Measurements from ENCODE around the gene DDX23.
"Not testable (repeated sequence)": the region's sequence is repeated elsewhere in the genome, so short reads cannot be mapped to it uniquely, and the experiment has no call there.

DDX23 gene

DNA sequence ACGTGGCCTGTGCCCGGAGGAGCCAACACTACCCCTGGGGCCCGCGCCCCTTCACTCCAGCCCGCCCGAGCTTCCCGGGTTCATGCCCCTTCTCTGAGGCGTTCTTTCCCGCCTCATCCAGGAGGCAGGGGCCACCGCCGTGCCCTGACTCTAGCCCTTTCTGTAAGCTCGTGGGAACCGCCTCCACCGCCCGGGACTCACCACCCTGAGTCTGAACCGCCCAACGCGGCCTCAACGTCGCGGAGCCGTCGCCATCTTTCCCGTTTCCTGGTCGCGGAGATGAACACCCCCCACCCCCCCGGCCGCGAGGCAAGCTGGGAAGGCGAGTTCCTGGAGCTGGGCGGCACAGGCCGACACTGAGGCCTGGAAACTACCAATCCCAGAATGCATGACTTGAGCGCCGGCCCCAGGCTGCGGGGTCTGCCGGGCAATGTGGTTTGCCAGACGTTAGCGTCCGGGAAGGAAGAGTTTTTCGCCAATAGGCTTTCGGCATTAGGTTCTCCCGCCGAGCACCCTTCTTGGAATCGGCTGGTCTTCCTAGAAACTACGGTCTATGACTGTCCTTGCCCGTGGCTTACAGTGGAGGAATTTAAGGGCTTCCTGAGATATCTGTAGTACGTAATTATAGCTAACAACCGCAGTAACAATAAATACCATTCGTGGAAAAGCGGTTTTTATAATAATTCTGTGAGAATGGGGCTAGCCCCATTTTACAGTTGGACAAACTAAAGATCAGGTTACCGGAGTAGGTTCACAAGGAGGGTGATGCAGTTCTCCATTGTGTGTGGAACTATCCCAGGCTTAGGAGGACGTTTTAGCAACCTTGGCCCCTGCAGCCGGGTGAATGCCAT, at the start of gene DDX23:
DDX23 (minus strand) TSS at position 281 of the 851 bp plus-strand sequence. CDS start 6,381 bp downstream, outside the sequence.
- peak; percentile 93 for DNase-seq

DNA sequence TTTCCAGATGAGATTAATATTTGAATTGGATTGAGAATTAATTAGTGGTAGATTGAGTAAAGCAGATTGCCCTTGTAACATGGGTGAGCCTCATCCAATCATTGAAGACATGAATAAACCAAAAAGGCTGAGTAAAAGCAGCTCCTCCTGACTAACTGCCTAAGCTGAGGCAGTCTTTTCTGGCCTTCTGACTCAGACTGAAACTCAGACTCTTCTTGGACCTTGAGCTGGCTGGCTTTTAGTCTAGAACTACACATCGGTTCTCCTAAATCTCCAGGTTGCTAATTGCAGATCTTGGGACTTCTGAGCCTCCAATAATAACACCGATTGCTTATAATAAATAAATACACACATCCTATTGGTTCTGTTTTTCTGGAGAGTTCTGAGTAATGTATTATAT, 49.3 kb upstream of the DDX23 start:
- DNase-seq = no peak

GRCh38 chr12:48899651-48900050, 47.7 kb upstream of the DDX23 start:
- DNase-seq = no peak

DNA sequence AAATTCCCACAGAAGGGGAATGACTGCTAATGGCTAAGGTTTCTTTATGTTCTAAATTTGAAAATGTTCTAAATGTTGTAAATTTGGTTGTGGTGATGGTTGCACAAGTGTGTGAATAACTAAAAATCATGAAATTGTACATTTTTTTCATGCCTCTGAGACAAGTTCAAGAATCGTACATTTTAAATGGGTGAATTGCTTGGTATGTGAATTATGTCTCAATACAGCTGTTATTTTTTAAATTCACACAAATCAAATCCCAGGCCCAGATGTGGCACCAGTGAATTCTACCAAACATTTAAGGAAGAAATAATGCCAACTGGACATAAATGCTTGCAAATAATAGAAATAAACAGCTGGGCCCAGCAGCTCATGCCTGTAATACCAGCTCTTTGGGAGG, 42.3 kb upstream of the DDX23 start:
- DNase-seq = no peak

DNA sequence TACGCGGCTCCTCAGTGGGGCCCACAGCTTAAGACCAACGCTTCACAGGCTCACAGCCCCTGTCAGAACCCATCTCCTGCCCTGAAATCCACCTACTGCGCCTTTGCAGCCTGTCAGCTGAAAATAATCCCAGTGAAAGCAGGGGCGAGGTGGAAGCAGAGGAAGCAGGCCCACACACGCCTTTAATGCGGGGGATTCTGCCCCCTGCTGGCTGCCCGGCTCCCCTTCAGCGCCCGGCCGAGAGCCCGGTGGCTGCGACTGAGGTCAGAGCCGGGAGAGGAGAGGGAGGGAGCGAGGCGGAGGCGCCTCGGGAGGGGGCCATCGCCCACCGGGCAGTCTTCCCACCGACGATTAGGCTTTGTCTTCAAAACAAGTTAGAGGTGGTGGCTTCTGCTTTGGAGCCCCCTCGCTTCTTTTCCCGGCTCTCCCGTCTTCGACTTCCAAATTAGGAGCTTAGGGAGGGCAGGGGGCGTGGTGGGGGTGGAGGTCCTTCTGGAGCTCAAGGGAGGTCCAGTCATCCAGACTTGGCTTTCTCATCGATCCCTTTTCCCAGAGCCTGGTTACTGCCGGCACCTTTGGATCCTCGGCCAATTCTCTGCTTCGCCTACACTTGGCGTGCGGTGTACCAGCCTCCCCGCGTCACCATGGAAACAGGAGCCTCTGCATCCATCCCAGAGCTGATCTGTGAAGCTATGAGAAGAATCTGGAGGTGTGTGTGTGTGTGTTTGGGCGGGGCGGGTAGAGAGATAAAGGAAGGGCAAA, 38.9 kb upstream of the DDX23 start:
- peak; percentile 48 for DNase-seq

- DNase-seq = no peak
Measured at GRCh38 chr12:48889679-48890078, 37.7 kb upstream of the DDX23 start.

DNA sequence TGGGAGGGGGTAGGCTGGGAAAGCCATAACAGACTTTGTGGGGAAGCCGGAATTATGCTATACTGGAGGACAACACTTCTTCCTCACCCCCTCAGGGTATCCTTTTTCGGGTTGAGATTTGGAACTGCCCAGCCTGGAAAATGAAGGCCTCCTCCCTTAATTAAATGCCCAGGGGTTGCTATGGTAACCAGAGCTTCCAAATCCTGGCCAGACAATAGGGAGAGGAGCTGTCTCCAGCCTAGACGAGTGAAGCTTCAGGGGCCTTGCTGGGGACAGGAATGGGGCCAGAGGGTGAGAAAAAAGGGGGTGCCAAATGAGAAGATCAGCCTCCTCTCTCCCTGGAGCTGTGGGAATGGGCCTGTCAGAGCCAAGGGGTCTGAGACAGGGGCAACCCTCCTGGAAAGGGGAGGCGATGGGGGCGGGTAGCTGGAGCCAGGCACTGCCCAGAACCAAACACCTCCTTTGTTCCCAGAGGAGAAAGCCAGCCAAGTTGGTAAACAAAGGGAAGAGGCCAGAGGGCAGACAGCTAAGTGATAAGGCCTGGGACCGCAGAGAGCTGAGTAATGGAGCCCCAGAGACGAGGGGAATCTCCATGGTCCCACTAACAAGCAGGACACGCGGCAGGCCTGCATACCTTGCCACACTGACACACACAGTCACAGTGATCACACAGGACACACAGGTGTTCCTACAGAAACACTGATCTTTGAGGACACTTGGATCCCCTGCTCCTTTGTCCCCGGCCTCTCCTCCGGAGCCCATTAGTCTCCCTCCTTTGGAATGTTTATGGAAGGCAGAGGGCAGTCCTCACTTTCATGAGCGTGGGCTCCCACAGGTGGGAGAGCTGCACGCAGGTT, 31.6 kb upstream of the DDX23 start:
- no peak for DNase-seq

DNA sequence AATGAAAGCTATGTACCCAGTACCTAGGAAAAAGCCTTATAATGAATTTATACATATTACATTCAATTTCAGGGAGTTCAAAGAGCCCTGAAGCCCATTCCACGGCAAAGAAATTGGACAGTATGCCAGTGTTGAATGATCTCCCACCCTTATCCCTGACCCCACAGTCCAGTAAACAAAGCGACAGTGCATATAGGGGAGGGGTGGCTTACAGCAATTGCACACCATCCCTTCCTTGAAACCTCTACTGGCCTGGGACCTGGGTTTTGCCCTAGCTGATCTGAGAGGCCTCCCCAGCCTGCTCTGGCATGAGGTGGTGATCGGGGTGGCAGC, 31.0 kb upstream of the DDX23 start:
- no peak for DNase-seq

DNA sequence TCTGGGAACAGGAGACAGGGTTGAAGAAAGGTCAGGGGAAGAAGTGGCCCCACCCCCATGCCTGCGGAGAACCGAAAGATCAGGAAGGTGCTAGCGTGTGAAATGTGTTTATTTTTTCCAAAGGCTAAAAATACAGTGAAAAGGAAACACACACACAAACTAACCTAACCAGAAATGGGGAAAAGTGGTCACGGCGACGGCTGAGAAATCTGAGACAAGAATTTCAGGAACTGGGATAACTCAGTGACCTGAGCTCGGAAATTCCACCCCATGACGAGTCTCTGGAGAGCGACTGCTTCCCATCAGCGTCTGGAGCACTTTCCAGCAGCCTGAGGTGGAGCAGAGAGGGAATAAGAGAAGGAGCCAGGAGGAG, 30.3 kb upstream of the DDX23 start:
- no peak for DNase-seq

GRCh38 chr12:48881686-48882314, 29.8 kb upstream of the DDX23 start:
- no peak for DNase-seq

DNA sequence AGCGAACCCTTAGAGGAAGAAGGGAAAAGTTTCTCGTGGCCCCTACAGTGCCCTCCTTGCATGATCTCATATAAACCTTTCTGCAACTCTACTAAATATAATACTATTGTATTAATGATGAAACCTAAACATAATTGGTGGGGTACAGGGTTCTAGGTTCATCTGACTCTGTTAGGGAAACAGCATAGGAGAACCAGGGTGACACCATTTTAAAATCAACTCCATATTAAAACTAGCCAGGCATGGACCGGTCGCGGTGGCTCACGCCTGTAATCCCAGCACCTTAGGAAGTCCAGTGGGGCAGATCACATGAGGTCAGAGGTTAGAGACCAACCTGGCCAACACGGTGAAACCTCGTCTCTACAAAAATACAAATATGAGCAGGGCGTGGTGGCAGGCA, 28.7 kb upstream of the DDX23 start:
- no peak for DNase-seq

DNA sequence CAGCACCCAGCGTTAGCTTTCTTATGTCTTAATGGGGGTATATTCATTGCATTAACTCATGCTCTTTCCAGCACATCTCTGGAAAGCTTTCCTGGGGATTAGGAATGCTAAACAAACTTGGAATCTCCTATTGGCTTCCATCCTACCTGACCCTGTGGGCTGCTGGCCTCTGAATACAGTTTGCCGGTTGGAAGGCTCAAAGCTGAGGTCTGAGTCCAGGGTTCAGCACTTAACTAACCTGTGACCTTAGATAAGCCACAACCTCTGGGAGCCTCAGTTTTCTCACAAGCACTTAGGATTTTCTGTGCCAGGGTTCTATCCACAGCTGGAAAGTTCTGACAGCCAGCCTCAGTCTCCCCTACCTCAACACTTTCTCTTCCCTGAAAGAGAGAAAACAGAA, 26.6 kb upstream of the DDX23 start:
- no peak for DNase-seq

DNA sequence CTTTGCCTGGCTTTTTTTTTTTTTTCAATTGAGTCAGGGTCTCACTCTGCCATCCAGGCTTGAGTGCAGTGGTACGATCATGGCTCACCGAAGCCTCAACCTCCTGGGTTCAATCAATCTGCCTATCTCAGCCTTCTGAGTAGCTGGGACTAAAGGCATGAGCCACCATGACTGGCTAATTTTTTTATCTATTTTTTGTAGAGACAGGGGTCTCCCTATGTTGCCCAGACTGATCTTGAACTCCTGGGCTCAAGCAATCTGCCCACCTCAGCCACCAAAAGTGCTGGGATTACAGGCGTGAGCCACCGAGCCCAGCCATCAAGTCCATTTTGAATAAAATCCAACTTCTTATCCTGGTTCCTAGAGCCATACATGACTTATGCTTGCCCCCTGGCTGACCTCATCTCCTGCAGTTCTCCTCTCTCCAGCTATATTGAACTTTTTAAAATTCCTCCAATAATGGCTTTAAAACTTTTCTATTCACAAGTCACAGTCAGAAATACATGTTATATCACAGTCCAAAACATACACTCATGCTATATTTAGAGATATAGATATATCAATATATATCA, 24.1 kb upstream of the DDX23 start:
- DNase-seq = no peak

- not testable (repeated sequence) for DNase-seq
Measured at GRCh38 chr12:48873534-48873933, 21.6 kb upstream of the DDX23 start.

GRCh38 chr12:48873096-48873495, 21.1 kb upstream of the DDX23 start:
- DNase-seq = no peak

- DNase-seq = no peak
Measured at GRCh38 chr12:48869191-48869590, 17.2 kb upstream of the DDX23 start.

DNA sequence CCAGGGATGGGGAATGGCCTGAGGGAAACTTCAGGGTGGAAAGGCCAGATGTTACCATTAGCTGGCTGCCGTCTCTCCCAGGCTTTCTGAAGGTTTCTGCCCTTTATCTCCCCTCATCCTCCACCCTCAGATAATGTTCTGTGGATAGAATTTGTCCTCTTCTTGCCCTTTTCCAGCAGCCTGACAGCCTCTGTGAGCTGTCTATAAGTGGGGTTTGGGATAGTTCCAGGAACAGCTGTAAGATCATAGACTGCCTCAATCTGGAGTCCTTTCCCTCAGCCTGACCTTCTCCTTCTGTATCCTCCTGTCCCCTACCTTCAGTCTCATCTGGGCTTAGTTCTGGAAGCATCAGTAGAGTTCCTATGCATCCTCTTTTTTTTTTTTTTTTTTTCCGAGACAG, 16.5 kb upstream of the DDX23 start:
- no peak for DNase-seq

DNA sequence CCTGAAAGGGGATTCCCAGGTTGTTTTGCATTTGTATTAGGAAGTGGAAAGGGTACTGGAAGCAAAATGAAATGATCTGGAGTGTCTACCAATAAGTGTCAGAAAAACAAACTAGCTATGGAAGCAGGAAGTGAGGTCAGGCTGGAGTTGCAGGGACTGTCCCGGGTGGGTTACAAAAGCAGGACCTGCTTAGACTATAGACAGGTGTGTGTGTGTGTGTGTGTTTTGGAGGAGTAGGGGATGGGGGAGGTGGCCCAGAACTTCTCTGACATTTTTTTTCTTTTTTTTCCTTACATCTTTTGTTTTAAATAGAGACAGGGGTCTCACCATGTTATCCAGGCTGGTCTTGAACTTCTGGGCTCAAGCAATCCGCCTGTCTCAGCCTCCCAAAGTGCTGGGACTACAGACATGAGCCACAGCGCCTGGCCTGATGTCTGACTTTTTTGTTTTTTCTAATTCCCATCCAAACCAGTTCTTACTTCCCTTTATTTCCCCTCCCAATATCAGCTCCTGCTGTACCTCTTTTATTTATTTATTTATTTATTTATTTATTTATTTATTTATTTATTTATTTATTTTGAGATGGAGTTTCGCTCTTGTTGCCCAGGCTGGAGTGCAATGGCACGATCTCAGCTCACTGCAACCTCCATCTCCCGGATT, 14.2 kb upstream of the DDX23 start:
- DNase-seq = no peak

DNA sequence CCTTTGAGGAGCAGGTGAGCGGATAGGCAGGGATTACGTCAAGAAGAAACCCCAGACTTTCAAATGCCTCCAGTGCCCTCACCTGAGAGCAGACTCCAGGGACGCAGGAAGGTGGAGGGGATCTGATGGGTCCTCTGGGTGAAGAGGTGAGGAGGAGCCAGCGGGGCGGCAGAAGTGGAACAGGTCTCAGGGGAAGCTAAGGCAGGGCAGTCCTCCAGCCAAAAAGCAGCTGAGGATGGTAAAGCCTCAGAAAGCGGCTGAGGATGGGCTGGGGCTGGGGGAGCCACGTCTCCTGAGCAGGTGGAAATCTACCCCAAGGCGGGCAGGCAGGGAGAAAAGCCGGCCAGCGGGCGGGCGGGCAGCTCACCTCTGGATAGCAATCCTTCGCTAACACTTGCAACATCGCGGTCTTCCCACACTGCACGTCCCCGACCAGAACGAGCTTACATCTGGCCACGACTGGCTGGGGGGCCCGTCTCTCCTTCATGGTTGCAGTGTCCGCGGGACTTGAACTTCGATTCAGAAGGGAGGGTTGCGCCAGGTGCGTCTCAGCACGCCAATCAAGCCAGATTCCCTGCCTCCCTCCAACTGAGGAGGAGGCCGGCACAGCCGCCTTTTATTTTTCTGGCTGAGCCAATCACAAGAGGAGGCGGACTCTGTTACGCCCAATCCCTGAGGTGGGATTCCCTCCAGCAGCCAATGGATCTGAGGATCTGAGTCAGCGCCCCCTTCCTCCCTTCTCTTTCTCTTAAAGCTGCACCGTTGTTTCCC, 13.5 kb upstream of the DDX23 start, which contains the start of gene RND1:
RND1 (minus strand) TSS at position 590 of the 771 bp plus-strand sequence; CDS start at position 487, 103 bp downstream.
- peak; percentile 93 for DNase-seq

DNA sequence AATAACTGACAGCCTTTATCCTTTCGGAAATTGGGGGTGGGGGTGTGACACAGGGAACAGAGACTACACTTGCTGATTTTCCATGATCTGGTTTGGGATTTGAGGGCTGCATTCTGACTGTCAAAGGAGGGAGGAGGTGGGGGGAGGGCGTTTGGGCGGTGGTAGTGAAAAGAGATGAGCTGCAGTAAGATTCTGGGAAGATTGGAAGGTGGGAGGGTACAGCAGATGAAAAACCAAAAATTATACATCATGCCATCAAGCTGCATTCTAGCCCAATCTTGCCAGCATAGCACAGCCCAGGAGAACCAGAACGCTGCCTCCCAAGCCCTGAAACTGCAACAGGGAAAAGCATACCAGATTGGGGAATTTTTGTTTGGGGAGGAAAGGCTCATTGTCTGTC, 11.3 kb upstream of the DDX23 start:
- DNase-seq = no peak

DNA sequence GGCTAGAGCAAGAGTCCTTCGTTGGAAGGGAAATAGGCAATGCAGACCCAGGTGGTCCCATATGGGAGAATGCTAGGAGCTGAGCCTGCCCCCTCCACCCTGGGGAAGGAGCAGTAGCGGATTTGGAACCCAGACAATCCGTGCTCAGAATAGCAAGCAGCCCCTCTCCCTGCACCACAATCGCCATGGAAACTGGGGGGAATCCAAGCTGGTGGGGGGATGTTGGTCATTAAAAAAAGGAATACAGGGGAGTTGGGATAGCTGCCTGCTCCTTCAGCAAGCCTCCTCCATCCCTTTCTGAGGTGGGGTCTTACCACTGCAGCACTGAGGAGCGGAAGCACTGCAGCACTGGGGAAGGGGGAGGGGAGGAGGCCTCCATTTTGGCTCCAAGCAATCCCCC, 10.8 kb upstream of the DDX23 start:
- DNase-seq = no peak
